GM23338 (cell line): ENCODE measurements around the gene WBP1. TPM values are rescaled to one million over a fixed set of nuclear protein-coding genes. Genes with fewer than 3 reads are reported as not detected.

Experiments
- ATAC-seq: fragments of 200-7000 bp; cut with Tn5 transposase; 3 replicates; pipeline ENCODE4 v1.9.1; 2020
- DNase-seq: peaks from one replicate; pipeline ENCODE4 v3.0.0-alpha.2; 2015; ENCODE audit warnings: low spot score
- H2AFZ ChIP-seq: fragments of 200-600 bp; sonication (generic); 2 replicates; pipeline ENCODE4 v1.8.0; 2016; ENCODE audit warnings: antibody characterized with exemption, mild to moderate bottlenecking, moderate library complexity
- H3F3A ChIP-seq: fragments of 200-600 bp; sonication (generic); replicated peaks from 2 replicates; pipeline ENCODE4 v1.8.0; 2017; ENCODE audit warnings: antibody characterized with exemption, mixed run types, low read depth
- H3K27ac ChIP-seq: fragments of 200-600 bp; sonication (generic); 2 replicates; pipeline ENCODE4 v1.6.1; 2016; ENCODE audit warnings: low read depth
- H3K27me3 ChIP-seq: fragments of 200-600 bp; sonication (generic); 2 replicates; pipeline ENCODE4 v1.8.0; 2016; ENCODE audit warnings: mild to moderate bottlenecking, mixed run types, moderate library complexity; ENCODE audit not compliant: insufficient read depth
- H3K36me3 ChIP-seq: fragments of 200-600 bp; sonication (generic); 2 replicates; pipeline ENCODE4 v1.8.0; 2016; ENCODE audit warnings: mild to moderate bottlenecking; ENCODE audit not compliant: insufficient read depth
- H3K4me1 ChIP-seq: fragments of 200-600 bp; sonication (generic); 2 replicates; pipeline ENCODE4 v1.8.0; 2016; ENCODE audit warnings: mild to moderate bottlenecking, moderate library complexity; ENCODE audit not compliant: insufficient read depth
- H3K4me2 ChIP-seq: fragments of 200-600 bp; sonication (generic); 2 replicates; pipeline ENCODE4 v1.7.1; 2017; ENCODE audit warnings: mixed run types
- H3K4me3 ChIP-seq: fragments of 200-600 bp; sonication (generic); 2 replicates; pipeline ENCODE4 v1.6.1; 2016; ENCODE audit warnings: mixed run types
- H3K79me2 ChIP-seq: fragments of 200-600 bp; sonication (generic); replicated peaks from 2 replicates; pipeline ENCODE4 v1.8.0; 2017; ENCODE audit warnings: mild to moderate bottlenecking; ENCODE audit not compliant: insufficient read depth
- H3K9me2 ChIP-seq: fragments of 200-600 bp; sonication (generic); 2 replicates; pipeline ENCODE4 v1.8.0; 2017; ENCODE audit not compliant: insufficient read depth
- H4K20me1 ChIP-seq: fragments of 200-600 bp; sonication (generic); replicated peaks from 2 replicates; pipeline ENCODE4 v1.8.0; 2017; ENCODE audit warnings: mild to moderate bottlenecking; ENCODE audit not compliant: insufficient read depth
- H3K27ac Mint-ChIP-seq: 2 replicates; pipeline ENCODE4 v1.8.0; 2020; ENCODE audit warnings: inconsistent platforms, mild to moderate bottlenecking, moderate library complexity, mixed read lengths
- H3K27me3 Mint-ChIP-seq: 3 replicates; pipeline ENCODE4 v1.8.0; 2022; ENCODE audit warnings: low read depth, mild to moderate bottlenecking, moderate library complexity, mixed read lengths, inconsistent platforms; ENCODE audit not compliant: insufficient read depth, poor library complexity
- H3K36me3 Mint-ChIP-seq: 3 replicates; pipeline ENCODE4 v1.8.0; 2021; ENCODE audit warnings: low read depth, mild to moderate bottlenecking, inconsistent platforms, moderate library complexity, mixed read lengths
- H3K4me1 Mint-ChIP-seq: 3 replicates; pipeline ENCODE4 v1.8.0; 2020; ENCODE audit warnings: mild to moderate bottlenecking, inconsistent platforms, mixed read lengths
- H3K4me3 Mint-ChIP-seq: 3 replicates; pipeline ENCODE4 v1.8.0; 2021; ENCODE audit warnings: moderate library complexity, mild to moderate bottlenecking, inconsistent platforms, mixed read lengths
- H3K9me3 Mint-ChIP-seq: 3 replicates; pipeline ENCODE4 v1.8.0; 2020; ENCODE audit warnings: moderate library complexity, mild to moderate bottlenecking, inconsistent platforms, mixed read lengths
- CREB1 ChIP-seq: fragments of 250-450 bp; sonication (Bioruptor Pico); IDR thresholded peaks from 2 replicates; pipeline ENCODE4 v1.5.0; 2020; ENCODE audit warnings: low read depth, mild to moderate bottlenecking, moderate library complexity
- CTCF ChIP-seq, 2 experiments: fragments of 200-600 bp in 1 of 2; sonication (generic) in 1 of 2; conservative IDR thresholded peaks; 2 replicates each; pipeline versions ENCODE4 v1.5.1 to v1.6.1; 2016 to 2017; ENCODE audit warnings: antibody characterized with exemption in 2 of 2, low read depth in 2 of 2, mild to moderate bottlenecking in 2 of 2, moderate library complexity in 1 of 2
- EZH2 ChIP-seq: fragments of 200-600 bp; sonication (generic); IDR thresholded peaks from one replicate; pipeline ENCODE4 v1.8.0; 2017; ENCODE audit warnings: antibody characterized with exemption, mild to moderate bottlenecking, low read depth; ENCODE audit not compliant: unreplicated experiment
- JUNB ChIP-seq: IDR thresholded peaks from one replicate; pipeline ENCODE4 v1.6.1; 2016; ENCODE audit warnings: antibody characterized with exemption; ENCODE audit not compliant: unreplicated experiment
- NANOG ChIP-seq: IDR thresholded peaks from 2 replicates; pipeline ENCODE4 v1.6.1; 2016; ENCODE audit warnings: antibody characterized with exemption, borderline replicate concordance
- POLR2AphosphoS5 ChIP-seq: IDR thresholded peaks from 2 replicates; pipeline ENCODE4 v1.6.1; 2016; ENCODE audit warnings: antibody characterized with exemption, low read depth
- STAT1 ChIP-seq: IDR thresholded peaks from one replicate; pipeline ENCODE4 v1.6.1; 2016; ENCODE audit warnings: antibody characterized with exemption; ENCODE audit not compliant: unreplicated experiment
- ZNF114 ChIP-seq: fragments of 250-450 bp; sonication (Bioruptor Pico); IDR thresholded peaks from 2 replicates; pipeline ENCODE4 v1.5.0; 2020; ENCODE audit warnings: mild to moderate bottlenecking, moderate library complexity
- ZNF331 ChIP-seq: fragments of 250-450 bp; sonication (Bioruptor Pico); IDR thresholded peaks from 2 replicates; pipeline ENCODE4 v1.5.0; 2020; ENCODE audit warnings: low read depth, mild to moderate bottlenecking, moderate library complexity
- long read RNA-seq: library from polyadenylated mRNA; unstranded; transcript quantifications from one replicate; pipeline ENCODE4 v2.0.0, GENCODE V29; 2020; ENCODE audit not compliant: unreplicated experiment
- polyA plus RNA-seq: library from polyadenylated mRNA; unstranded; fragments of >200 nt; fragmentation: Nextera tagmentation; extraction: Ambion mirVana; gene quantifications from 2 replicates; pipeline ENCODE4 v1.2.1, GENCODE V29; 2016
- total RNA-seq: library from RNA; depleted of rRNA; stranded (reverse); fragments of >200 nt; shearing (Covaris generic); gene quantifications from 2 replicates; pipeline ENCODE4 v1.2.3, GENCODE V29; 2014; rRNA removed
- TF ChIP-seq, protein P1 (sequence below): IDR thresholded peaks from 2 replicates; pipeline ENCODE4 v1.6.1; 2016; ENCODE audit warnings: antibody characterized with exemption
- TF ChIP-seq, protein P2 (sequence below): fragments of 250-450 bp; sonication (Bioruptor Pico); IDR thresholded peaks from 2 replicates; pipeline ENCODE4 v1.5.0; 2020; ENCODE audit warnings: mild to moderate bottlenecking, moderate library complexity
- TF ChIP-seq, protein P3 (sequence below): IDR thresholded peaks from one replicate; pipeline ENCODE4 v1.6.1; 2018; ENCODE audit warnings: antibody characterized with exemption; ENCODE audit not compliant: unreplicated experiment

The WBP1 gene
- 52.4 and 64.4 TPM in 2 replicates for total RNA-seq
- 53.0 and 62.0 TPM in 2 replicates for polyA plus RNA-seq
- long read RNA-seq, transcript WBP1-201 (4 exons, 1,294 nt) = major isoform, 14 of 16 reads
- long read RNA-seq, partial matches to known transcripts = 0 of 16 reads
- long read RNA-seq, other reads (novel, unspliced or antisense) = 1 of 16 reads

GRCh38 chr2:74458132-74458937, at the start of gene WBP1:
Gene WBP1 (plus strand): TSS chr2:74458438. CDS start chr2:74458603, 165 bp downstream.
- DNase-seq = peak; percentile 100
- Histone ChIP-seq H3K4me1 (peaks cover 17% of the 10 kb centered on the region), H3K79me2 (peaks cover 8% of the 10 kb centered on the region), H4K20me1 (peaks cover 4% of the 10 kb centered on the region; the same call in 1 of the 2 replicates), H3K27ac (peak within 1 kb of the TSS; percentile 98), H3F3A (peaks cover 14% of the 10 kb centered on the region; the same call in 1 of the 2 replicates), H3K4me2 (peak within 1 kb of the TSS; percentile 97), H3K36me3 (no peaks in the 10 kb centered on the region; the same call in 1 of the 2 replicates), H2AFZ (peak within 1 kb of the TSS; percentile 89), H3K9me2 (no peaks in the 10 kb centered on the region), H3K4me3 (peak within 1 kb of the TSS; percentile 99), H3K27me3 (no peaks in the 10 kb centered on the region)
- Mint-ChIP-seq H3K36me3 (peaks cover 17% of the 10 kb centered on the region), H3K4me3 (peak within 1 kb of the TSS; percentile 94), H3K27me3 (peaks cover 24% of the 10 kb centered on the region), H3K9me3 (no peaks in the 10 kb centered on the region; the same call in 1 of the 3 replicates), H3K4me1 (peaks cover 32% of the 10 kb centered on the region), H3K27ac (peak within 1 kb of the TSS; percentile 97)
- ATAC-seq = peak; percentile 87
- TF ChIP-seq, protein P1, sequence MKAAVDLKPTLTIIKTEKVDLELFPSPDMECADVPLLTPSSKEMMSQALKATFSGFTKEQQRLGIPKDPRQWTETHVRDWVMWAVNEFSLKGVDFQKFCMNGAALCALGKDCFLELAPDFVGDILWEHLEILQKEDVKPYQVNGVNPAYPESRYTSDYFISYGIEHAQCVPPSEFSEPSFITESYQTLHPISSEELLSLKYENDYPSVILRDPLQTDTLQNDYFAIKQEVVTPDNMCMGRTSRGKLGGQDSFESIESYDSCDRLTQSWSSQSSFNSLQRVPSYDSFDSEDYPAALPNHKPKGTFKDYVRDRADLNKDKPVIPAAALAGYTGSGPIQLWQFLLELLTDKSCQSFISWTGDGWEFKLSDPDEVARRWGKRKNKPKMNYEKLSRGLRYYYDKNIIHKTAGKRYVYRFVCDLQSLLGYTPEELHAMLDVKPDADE = 0 out of 2 replicates have a peak, but pooled peaks have one; percentile 20
- TF ChIP-seq ZNF114 (peak; percentile 50; the same call in 1 of the 2 replicates), POLR2AphosphoS5 (peak; percentile 56), CREB1 (CRISPR knock-in tag) (peak; percentile 88), CTCF (conservative IDR thresholded peaks at IDR 0.05; ENCODE audit: low read depth in 2 of 2) (no peak), JUNB (no peak), EZH2 (no peak), ZNF331 (CRISPR knock-in tag) (no peak), NANOG (no peak), STAT1 (no peak)
- TF ChIP-seq, protein P2, sequence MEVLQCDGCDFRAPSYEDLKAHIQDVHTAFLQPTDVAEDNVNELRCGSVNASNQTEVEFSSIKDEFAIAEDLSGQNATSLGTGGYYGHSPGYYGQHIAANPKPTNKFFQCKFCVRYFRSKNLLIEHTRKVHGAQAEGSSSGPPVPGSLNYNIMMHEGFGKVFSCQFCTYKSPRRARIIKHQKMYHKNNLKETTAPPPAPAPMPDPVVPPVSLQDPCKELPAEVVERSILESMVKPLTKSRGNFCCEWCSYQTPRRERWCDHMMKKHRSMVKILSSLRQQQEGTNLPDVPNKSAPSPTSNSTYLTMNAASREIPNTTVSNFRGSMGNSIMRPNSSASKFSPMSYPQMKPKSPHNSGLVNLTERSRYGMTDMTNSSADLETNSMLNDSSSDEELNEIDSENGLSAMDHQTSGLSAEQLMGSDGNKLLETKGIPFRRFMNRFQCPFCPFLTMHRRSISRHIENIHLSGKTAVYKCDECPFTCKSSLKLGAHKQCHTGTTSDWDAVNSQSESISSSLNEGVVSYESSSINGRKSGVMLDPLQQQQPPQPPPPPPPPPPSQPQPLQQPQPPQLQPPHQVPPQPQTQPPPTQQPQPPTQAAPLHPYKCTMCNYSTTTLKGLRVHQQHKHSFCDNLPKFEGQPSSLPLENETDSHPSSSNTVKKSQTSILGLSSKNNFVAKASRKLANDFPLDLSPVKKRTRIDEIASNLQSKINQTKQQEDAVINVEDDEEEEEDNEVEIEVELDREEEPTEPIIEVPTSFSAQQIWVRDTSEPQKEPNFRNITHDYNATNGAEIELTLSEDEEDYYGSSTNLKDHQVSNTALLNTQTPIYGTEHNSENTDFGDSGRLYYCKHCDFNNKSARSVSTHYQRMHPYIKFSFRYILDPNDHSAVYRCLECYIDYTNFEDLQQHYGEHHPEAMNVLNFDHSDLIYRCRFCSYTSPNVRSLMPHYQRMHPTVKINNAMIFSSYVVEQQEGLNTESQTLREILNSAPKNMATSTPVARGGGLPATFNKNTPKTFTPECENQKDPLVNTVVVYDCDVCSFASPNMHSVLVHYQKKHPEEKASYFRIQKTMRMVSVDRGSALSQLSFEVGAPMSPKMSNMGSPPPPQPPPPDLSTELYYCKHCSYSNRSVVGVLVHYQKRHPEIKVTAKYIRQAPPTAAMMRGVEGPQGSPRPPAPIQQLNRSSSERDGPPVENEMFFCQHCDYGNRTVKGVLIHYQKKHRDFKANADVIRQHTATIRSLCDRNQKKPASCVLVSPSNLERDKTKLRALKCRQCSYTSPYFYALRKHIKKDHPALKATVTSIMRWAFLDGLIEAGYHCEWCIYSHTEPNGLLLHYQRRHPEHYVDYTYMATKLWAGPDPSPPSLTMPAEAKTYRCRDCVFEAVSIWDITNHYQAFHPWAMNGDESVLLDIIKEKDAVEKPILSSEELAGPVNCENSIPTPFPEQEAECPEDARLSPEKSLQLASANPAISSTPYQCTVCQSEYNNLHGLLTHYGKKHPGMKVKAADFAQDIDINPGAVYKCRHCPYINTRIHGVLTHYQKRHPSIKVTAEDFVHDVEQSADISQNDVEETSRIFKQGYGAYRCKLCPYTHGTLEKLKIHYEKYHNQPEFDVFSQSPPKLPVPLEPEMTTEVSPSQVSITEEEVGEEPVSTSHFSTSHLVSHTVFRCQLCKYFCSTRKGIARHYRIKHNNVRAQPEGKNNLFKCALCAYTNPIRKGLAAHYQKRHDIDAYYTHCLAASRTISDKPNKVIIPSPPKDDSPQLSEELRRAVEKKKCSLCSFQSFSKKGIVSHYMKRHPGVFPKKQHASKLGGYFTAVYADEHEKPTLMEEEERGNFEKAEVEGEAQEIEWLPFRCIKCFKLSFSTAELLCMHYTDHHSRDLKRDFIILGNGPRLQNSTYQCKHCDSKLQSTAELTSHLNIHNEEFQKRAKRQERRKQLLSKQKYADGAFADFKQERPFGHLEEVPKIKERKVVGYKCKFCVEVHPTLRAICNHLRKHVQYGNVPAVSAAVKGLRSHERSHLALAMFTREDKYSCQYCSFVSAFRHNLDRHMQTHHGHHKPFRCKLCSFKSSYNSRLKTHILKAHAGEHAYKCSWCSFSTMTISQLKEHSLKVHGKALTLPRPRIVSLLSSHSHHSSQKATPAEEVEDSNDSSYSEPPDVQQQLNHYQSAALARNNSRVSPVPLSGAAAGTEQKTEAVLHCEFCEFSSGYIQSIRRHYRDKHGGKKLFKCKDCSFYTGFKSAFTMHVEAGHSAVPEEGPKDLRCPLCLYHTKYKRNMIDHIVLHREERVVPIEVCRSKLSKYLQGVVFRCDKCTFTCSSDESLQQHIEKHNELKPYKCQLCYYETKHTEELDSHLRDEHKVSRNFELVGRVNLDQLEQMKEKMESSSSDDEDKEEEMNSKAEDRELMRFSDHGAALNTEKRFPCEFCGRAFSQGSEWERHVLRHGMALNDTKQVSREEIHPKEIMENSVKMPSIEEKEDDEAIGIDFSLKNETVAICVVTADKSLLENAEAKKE (CRISPR knock-in tag) = no peak
- TF ChIP-seq, protein P3, sequence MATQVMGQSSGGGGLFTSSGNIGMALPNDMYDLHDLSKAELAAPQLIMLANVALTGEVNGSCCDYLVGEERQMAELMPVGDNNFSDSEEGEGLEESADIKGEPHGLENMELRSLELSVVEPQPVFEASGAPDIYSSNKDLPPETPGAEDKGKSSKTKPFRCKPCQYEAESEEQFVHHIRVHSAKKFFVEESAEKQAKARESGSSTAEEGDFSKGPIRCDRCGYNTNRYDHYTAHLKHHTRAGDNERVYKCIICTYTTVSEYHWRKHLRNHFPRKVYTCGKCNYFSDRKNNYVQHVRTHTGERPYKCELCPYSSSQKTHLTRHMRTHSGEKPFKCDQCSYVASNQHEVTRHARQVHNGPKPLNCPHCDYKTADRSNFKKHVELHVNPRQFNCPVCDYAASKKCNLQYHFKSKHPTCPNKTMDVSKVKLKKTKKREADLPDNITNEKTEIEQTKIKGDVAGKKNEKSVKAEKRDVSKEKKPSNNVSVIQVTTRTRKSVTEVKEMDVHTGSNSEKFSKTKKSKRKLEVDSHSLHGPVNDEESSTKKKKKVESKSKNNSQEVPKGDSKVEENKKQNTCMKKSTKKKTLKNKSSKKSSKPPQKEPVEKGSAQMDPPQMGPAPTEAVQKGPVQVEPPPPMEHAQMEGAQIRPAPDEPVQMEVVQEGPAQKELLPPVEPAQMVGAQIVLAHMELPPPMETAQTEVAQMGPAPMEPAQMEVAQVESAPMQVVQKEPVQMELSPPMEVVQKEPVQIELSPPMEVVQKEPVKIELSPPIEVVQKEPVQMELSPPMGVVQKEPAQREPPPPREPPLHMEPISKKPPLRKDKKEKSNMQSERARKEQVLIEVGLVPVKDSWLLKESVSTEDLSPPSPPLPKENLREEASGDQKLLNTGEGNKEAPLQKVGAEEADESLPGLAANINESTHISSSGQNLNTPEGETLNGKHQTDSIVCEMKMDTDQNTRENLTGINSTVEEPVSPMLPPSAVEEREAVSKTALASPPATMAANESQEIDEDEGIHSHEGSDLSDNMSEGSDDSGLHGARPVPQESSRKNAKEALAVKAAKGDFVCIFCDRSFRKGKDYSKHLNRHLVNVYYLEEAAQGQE = no peak
